ENCODE data around the gene OTOG. TPM values are rescaled to one million over a fixed set of nuclear protein-coding genes. Genes with fewer than 3 reads are reported as not detected.

Gene OTOG
- polyA plus RNA-seq, 12 donors = 0.01 to 0.04 (median 0.02) TPM; not detected in 6

GRCh38 chr11:17519061-17519885 is 27.8 kb upstream of the OTOG start:
- DNase-seq = no peak

GRCh38 chr11:17521106-17521900 is 25.8 kb upstream of the OTOG start:
- DNase-seq = no peak

GRCh38 chr11:17522655-17523054 is 24.4 kb upstream of the OTOG start:
- DNase-seq = no peak

- no peak for DNase-seq
These were observed 22.8 kb upstream of the OTOG start for GRCh38 chr11:17524221-17524620.

DNA sequence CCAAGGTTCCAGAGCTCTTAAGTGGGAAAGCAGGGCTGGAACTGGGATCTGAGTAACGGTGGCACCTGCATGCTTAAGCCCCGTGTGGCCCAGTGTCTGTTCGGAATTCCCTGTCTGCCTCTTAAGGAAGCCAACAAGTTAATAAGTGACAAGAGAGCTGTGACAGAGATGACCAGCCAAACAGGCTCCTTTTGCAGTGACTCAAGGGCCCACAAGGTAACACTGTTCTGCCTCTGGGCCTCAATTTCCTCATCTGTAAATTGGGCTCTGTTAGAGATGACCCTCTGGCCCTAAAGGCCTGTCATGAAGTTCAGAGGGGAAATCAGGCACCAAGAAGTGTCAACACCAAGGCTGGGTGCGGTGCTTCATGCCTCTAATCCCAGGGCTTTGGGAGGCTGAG is 21.5 kb upstream of the OTOG start:
- no peak for DNase-seq

GRCh38 chr11:17526326-17526725 is 20.7 kb upstream of the OTOG start:
- DNase-seq = no peak

- DNase-seq = no peak
These were observed 20.0 kb upstream of the OTOG start for GRCh38 chr11:17526931-17527627.

DNA sequence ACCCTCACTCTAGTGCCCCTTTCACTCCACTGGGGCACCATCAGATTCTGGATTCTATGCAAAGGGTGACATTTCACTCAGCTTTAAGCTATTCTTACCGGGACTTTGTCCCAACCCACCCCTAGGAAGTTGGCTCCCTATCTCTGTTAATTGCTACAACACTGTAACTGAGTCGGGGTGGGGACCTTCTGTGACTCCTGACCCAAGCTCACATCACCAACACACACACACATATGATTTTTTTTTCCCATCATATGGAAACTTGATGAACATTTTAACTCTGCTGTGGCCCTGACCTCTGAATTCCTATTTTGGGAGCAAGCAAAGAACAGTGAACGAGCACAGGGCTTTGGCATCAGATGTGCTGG is 19.4 kb upstream of the OTOG start:
- DNase-seq = no peak

DNA sequence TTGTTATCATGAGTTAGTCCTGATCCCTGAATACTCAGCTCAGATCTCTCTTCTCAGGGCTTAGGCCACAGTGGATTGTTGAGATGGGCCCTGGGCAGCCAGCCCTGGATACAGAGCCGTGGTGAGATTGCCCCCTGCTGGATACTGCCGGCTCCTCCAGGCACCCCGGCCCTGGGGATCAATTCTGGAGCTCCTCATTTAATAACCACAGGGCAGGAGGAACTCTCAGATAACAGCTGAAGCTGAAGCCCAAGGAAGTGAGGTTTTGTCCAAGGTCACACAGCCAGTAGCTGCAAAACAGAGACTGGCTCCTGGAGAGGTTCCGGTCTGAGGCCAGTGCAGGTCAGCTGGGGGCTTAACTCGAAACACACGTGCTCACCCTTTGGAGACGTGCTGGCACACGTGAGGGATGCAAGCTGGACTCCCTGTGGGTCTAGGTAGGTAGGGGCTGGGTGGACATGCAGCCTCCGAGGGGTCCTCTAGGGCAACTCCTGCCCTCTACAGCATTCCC is 18.8 kb upstream of the OTOG start:
- peak; percentile 38 for DNase-seq

- peak; percentile 21 for DNase-seq
These were observed 17.9 kb upstream of the OTOG start for GRCh38 chr11:17528906-17529843.

- peak; percentile 59 for DNase-seq
These were observed 17.2 kb upstream of the OTOG start for GRCh38 chr11:17529844-17530185.

DNA sequence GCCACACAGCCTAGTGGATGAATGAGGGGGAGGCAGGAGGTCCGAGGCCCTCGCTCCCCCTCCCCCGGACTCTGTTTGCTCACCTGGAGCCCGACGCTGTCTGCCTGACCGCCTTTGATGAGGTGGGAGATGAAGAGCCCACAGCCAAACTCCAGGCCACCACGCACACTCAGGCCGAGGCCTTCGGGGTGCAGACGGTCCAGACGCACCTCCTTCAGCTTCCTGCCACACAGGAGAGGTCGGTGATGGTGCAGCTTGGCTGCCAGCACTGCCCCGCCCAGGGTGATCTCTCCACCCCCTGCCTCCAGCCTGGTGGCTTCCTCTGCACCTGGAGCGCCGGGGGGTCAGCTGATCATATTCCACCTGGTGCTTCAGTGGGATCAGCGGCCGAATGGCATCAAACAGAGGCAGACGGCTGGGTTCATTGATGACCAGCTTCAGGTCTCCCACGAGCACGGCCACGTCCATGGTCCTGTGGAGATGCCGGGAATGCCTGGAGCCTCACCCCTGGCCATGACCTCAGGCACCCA is 15.9 kb upstream of the OTOG start:
- DNase-seq = no peak

- DNase-seq = no peak
These were observed 15.4 kb upstream of the OTOG start for GRCh38 chr11:17531636-17532113.

DNA sequence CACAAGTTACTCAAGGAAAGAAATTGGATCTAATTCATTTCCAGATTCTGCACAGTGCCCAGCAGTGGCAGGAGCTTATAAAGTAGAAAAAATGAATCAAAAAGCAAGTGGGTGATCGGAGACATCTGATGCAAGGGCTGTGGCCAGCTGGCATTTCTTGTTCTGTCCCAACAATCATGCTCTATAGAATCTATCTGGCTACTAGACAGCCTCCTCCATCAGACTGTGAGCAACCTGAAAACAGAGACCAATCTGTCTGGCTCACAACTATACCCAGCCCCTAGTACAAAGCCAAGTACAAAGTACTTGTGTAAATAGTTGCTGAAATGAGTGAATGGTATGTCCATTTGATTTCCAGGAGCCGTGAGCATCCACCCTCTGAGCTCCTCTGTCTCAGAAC is 14.3 kb upstream of the OTOG start:
- no peak for DNase-seq

DNA sequence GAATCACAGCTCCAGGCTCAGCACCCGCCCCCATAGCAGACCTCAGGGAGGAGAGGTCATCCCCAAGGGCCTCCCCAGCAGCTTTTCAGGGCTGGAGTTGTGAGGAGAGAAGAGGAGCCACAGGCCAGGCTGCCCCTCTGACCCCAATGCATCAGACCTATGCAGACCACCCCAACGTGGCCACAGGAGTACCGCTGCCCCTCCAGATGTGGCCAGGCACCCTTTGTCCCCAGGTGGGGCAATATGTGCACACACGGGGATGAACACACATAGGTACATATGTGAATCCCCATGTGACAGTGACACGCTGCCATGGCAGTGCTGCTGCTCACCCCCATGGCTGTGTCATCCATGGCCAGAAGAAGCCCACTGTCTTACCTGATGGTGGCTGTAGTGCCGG is 13.7 kb upstream of the OTOG start:
- DNase-seq = no peak

DNA sequence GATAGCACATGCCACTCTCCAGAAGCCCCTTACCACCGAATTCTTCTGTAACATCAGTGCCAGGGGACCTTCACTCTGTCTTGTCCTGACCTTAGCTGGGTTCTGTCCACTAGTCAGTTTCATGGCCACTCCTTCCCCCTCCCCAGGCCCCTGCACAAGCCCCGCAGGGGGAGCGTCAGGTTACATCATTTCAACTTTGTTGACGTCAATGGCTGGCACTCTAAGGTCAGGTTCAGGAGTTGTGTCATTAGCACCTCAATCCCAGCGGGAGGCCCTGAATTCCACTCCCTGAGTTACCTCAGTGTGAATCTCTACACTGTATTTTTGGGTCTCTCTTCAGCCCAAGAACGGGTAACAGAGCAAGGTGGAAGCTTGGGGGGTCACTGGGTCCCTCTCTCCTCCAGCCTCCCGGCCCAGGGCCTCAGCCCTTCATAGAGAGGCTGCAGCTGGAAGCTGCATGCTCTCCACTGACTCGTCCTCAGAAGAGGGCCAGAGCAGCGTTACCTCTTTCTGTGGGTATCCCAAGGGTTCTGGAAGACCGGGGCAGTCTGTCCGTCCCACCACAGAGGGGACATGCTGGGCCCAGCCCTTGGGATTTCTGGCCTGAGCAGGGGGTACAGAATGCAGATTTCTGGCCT is 13.2 kb upstream of the OTOG start:
- no peak for DNase-seq

DNA sequence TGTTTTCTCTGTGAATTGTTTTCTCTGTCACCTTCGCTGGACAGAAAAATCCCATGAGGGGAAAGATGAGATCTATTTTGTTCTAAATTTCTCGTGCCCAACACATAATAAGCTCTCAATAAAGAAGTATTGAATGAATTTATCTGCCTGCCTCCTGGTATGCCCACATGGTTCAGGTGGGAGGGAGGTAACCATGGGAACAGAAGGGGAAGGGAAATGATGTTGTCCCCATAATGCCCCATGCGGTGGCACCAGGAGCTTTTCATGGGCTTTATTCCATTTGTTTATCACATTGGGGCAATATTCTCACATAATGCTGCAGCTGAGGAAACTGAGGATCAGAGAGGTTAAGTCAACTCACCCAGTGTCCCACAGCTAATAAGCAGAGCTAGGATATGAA is 11.6 kb upstream of the OTOG start:
- no peak for DNase-seq

GRCh38 chr11:17537261-17537660 is 9.8 kb upstream of the OTOG start:
- no peak for DNase-seq

DNA sequence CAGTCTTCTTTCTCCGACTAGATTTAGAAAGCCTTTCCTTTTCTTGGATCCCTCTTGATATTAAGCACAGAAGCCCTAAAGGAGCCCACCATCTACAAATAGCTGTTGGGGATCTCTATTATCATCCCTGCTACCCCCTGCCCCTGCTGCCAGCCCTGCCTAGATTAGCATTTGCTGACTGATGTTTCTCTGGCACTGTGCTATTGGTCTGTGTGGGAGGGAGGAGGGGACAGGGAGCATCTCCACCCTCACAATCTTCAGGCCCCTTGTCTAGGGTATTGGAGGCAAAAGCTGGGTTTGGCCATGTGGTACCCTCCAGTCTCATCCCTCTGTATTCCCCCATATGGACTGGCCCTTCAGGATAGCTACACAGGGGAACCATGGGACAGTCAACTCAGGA is 9.0 kb upstream of the OTOG start:
- no peak for DNase-seq

- DNase-seq = no peak
These were observed 8.3 kb upstream of the OTOG start for GRCh38 chr11:17538731-17539130.

All from muscle of arm (tissue), 12 donors.